ENCODE data around the gene DIDO1. TPM values are rescaled to one million over a fixed set of nuclear protein-coding genes. Genes with fewer than 3 reads are reported as not detected.

The DIDO1 gene
- total and polyA plus RNA-seq, 9 of the 15 experiments (the other 6 are each of a cell fraction or from before 2014, with no cell fraction given) = 4.4 to 46.8 (median 31.2) TPM

DNA sequence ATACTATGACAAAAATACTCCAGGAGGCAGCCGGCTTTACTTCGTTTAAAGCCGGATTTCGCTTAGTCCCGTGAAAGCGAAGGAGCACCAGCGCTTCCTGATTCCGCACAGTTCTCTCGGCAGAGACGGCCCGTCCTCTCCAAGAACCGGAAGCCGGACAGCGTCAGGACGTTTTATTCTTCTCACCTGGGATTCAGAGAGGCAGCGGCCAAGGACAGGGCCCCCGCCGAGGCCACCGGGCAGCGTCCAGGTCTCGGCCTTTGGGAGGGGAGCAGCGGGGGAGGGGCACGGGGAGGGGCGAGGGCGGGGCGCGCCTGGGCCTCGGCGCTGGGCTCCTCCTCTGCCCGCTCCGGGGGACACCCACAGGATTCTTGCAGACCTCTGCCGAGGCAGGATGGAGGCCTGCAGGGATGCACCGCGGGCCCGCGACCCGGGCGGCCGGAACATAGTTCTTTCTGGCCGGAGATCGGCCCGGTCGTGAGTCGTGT, 2.8 kb upstream of the DIDO1 start (continued):
- TF ChIP-seq, protein P1, sequence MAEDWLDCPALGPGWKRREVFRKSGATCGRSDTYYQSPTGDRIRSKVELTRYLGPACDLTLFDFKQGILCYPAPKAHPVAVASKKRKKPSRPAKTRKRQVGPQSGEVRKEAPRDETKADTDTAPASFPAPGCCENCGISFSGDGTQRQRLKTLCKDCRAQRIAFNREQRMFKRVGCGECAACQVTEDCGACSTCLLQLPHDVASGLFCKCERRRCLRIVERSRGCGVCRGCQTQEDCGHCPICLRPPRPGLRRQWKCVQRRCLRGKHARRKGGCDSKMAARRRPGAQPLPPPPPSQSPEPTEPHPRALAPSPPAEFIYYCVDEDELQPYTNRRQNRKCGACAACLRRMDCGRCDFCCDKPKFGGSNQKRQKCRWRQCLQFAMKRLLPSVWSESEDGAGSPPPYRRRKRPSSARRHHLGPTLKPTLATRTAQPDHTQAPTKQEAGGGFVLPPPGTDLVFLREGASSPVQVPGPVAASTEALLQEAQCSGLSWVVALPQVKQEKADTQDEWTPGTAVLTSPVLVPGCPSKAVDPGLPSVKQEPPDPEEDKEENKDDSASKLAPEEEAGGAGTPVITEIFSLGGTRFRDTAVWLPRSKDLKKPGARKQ (CRISPR knock-in tag; IDR thresholded peaks at IDR 0.05) = no peak
- TF ChIP-seq, protein P2, sequence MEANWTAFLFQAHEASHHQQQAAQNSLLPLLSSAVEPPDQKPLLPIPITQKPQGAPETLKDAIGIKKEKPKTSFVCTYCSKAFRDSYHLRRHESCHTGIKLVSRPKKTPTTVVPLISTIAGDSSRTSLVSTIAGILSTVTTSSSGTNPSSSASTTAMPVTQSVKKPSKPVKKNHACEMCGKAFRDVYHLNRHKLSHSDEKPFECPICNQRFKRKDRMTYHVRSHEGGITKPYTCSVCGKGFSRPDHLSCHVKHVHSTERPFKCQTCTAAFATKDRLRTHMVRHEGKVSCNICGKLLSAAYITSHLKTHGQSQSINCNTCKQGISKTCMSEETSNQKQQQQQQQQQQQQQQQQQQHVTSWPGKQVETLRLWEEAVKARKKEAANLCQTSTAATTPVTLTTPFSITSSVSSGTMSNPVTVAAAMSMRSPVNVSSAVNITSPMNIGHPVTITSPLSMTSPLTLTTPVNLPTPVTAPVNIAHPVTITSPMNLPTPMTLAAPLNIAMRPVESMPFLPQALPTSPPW (CRISPR knock-in tag; IDR thresholded peaks at IDR 0.05) = peak; percentile 44
- no peak for TF ChIP-seq CREM (IDR thresholded peaks at IDR 0.05; ENCODE audit: low read depth)
- TF ChIP-seq RUNX1 (IDR thresholded peaks at IDR 0.05; ENCODE audit: low read depth) = no peak
- no peak for TF ChIP-seq CHD2 (IDR thresholded peaks at IDR 0.05; ENCODE audit: low read depth, low read length)
- no peak for TF ChIP-seq SAP30 (IDR thresholded peaks at IDR 0.05; ENCODE audit: borderline replicate concordance, insufficient read depth, low read depth, low read length, poor library complexity, severe bottlenecking)
- no peak for TF ChIP-seq GATA2 (CRISPR knock-in tag; IDR thresholded peaks at IDR 0.05)
- TF ChIP-seq ZKSCAN1 (IDR thresholded peaks at IDR 0.05; ENCODE audit: low read depth, low read length) = no peak
- TF ChIP-seq RBFOX2 (IDR thresholded peaks at IDR 0.05; ENCODE audit: low read depth, low read length) = peak; percentile 43
- no peak for TF ChIP-seq SMC3 (conservative IDR thresholded peaks at IDR 0.05; ENCODE audit: insufficient read depth, low read depth, low read length)
- TF ChIP-seq SRSF1 (IDR thresholded peaks at IDR 0.05; ENCODE audit: low read depth, low read length) = no peak
- TF ChIP-seq, protein P3, sequence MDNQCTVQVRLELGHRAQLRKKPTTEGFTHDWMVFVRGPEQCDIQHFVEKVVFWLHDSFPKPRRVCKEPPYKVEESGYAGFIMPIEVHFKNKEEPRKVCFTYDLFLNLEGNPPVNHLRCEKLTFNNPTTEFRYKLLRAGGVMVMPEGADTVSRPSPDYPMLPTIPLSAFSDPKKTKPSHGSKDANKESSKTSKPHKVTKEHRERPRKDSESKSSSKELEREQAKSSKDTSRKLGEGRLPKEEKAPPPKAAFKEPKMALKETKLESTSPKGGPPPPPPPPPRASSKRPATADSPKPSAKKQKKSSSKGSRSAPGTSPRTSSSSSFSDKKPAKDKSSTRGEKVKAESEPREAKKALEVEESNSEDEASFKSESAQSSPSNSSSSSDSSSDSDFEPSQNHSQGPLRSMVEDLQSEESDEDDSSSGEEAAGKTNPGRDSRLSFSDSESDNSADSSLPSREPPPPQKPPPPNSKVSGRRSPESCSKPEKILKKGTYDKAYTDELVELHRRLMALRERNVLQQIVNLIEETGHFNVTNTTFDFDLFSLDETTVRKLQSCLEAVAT (IDR thresholded peaks at IDR 0.05) = peak in 1 of 2 experiments; percentile 69; a peak in 1 of 4 replicates
- TF ChIP-seq HMGN3 (IDR thresholded peaks at IDR 0.05; ENCODE audit: borderline replicate concordance, extremely low read depth, insufficient read length, low read depth, low read length) = peak; percentile 11

Data from K562 (cell line).